ENCODE data around the gene PCMT1.

PCMT1 gene

DNA sequence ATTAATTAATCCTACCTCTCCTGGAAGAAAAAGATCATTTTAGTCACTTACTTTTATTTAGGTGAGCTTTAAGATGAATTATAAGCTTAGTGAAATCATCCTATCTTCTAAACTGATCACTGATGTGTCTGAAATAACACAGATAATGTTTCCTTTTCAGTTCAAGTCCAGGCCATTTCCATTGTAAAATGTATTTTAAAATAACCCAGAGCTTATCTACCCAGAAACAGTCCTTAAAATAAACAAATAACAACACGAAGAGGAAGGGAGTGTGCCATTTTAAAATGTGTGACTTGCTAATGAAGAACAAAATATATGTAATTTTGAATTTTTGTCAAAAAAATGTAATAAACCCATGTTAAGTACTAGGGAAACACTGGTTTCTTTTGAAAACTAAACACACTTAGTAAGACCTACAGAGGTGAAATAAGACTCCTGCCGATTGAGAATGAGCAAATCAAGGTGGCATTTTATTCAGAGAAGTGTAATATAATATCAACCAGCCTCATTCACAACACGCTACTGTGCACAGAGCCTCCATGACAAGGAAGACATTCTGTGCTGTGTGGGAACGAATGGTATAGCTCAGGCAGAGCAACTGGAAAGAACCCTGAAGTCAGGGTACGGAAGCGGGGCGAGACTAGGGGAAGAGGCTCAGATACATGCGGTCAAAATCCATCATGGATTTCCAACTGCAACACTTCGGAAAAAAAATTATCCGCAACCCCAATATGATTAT is 106.9 kb downstream of the PCMT1 start:
- DNase-seq: no peak

DNA sequence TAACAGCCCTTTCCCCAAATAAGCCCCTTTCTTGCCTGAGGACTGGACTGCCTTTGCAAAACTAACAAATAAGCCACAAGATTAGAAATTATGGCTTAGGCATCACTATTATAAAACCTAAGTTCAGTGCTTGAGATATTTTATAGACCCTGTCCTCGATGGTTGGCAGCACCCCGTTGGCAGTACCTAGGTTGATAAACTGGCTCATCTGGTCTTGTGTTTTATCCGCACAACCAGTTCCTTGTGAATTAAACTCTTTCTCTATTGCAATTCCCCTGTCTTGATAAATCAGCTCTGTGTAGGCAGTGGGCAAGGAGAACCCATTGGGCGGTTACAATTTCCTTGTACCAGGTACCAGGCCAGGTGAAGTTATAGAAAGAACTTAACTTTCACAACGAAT is 108.0 kb downstream of the PCMT1 start:
- no peak for DNase-seq

DNA sequence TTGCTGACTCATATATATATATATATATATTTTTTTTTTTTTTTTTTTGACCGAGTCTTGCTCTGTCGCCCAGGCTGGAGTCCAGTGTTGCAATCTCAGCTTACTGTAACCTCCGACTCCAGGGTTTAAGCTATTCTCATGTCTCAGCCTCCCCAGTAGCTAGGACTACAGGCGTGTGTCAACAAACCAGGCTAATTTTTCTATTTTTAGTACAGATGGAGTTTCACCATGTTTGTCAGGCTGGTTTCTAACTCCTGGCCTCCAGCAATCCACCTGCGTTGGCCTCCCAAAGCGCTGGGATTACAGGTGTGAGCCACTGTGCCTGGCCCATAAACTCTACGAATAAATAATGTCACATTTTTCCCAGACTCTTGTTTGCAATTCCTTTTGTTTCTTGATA is 109.8 kb downstream of the PCMT1 start:
- no peak for DNase-seq

DNA sequence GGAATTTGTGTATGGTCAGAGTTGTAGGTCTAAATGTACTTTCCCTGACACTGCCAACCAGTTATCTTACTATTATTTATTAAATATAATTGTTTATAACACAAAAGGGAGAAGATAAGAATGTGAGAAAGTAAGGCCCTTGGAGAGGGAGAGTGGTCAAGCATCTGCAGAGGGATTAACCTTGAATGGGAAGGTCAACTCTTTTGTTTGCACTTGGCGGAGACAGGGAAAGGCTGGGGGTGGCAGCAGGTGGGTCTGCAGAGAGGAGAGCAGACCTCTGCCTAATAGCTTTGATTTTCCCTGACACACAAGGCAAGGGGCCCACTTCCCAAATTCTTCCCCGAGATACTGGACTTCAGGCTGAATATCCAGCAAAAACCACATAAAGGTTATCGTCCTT is 110.4 kb downstream of the PCMT1 start:
- DNase-seq: no peak

DNA sequence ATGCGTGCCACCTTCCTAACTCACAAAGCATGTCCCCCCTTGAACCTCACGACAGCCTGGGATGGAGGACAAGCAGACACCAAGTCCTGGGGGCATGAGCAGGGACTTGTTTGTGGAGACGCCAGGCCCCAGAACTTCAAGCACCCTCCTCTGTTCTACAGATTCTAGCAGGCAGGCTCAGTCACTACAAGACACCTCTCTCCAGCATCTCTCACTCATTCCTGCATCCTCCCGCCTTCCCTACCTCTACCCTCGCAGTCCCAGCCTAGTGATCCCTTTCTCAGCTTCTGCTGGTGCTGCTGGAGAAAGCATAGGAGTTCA is 110.9 kb downstream of the PCMT1 start:
- DNase-seq: no peak

Measured in GDM1 (cell line).